H4 (cell line): Measurements from ENCODE around the gene FAM163B. TPM values are rescaled to one million over a fixed set of nuclear protein-coding genes. Genes with fewer than 3 reads are reported as not detected.

Experiments used
- DNase-seq: peaks from one replicate; pipeline ENCODE4 v3.0.0-alpha.2; 2015; ENCODE audit warnings: low spot score
- total RNA-seq: library from RNA; depleted of rRNA; stranded (reverse); fragments of >200 nt; shearing (Covaris generic); gene quantifications from 2 replicates; pipeline ENCODE4 v1.2.3, GENCODE V29; 2014

The FAM163B gene
- total RNA-seq, 1 experiment from 2014 or later: not detected

GRCh38 chr9:133616643-133617405 lies 7.6 kb upstream of the FAM163B start:
- DNase-seq: no peak

GRCh38 chr9:133615606-133616188 lies 6.5 kb upstream of the FAM163B start:
- DNase-seq: no peak

- DNase-seq: no peak
Measured at GRCh38 chr9:133615186-133615585, 6.0 kb upstream of the FAM163B start.

GRCh38 chr9:133614678-133615077 lies 5.5 kb upstream of the FAM163B start:
- DNase-seq: no peak

- no peak for DNase-seq
Measured at GRCh38 chr9:133614056-133614455, 4.9 kb upstream of the FAM163B start.

GRCh38 chr9:133613432-133613831 lies 4.2 kb upstream of the FAM163B start:
- no peak for DNase-seq

GRCh38 chr9:133612816-133613215 lies 3.6 kb upstream of the FAM163B start:
- no peak for DNase-seq

- no peak for DNase-seq
Measured at GRCh38 chr9:133612051-133612450, 2.9 kb upstream of the FAM163B start.

- DNase-seq: no peak
Measured at GRCh38 chr9:133610845-133611244, 1.7 kb upstream of the FAM163B start.

- no peak for DNase-seq
Measured at GRCh38 chr9:133608889-133609288, 300 bp downstream of the FAM163B start.

GRCh38 chr9:133608382-133608781 lies 807 bp downstream of the FAM163B start:
- DNase-seq: no peak

- DNase-seq: no peak
Measured at GRCh38 chr9:133607976-133608375, 1.2 kb downstream of the FAM163B start.

GRCh38 chr9:133607381-133607780 lies 1.8 kb downstream of the FAM163B start:
- DNase-seq: no peak

GRCh38 chr9:133606708-133607025 lies 2.5 kb downstream of the FAM163B start:
- DNase-seq: no peak

- DNase-seq: no peak
Measured at GRCh38 chr9:133605856-133606707, 3.1 kb downstream of the FAM163B start.

GRCh38 chr9:133605446-133605845 lies 3.7 kb downstream of the FAM163B start:
- no peak for DNase-seq

GRCh38 chr9:133604856-133605255 lies 4.3 kb downstream of the FAM163B start:
- DNase-seq: no peak

- no peak for DNase-seq
Measured at GRCh38 chr9:133604214-133604613, 5.0 kb downstream of the FAM163B start.

GRCh38 chr9:133603135-133603927 lies 5.9 kb downstream of the FAM163B start:
- no peak for DNase-seq

GRCh38 chr9:133602277-133602676 lies 6.9 kb downstream of the FAM163B start:
- DNase-seq: no peak

- DNase-seq: no peak
Measured at GRCh38 chr9:133601746-133602145, 7.4 kb downstream of the FAM163B start.

- DNase-seq: no peak
Measured at GRCh38 chr9:133600739-133601138, 8.4 kb downstream of the FAM163B start.
